OCI-LY1 (cell line): ENCODE results near the gene RC3H1.
"Not testable (repeated sequence)": the region's sequence is repeated elsewhere in the genome, so short reads cannot be mapped to it uniquely, and the experiment has no call there.

ENCODE experiments used
- H2AFZ ChIP-seq: fragments of 200-600 bp; sonication (generic), shearing (Covaris generic); 2 replicates; pipeline ENCODE4 v1.6.0; 2014; ENCODE audit warnings: antibody characterized with exemption, mild to moderate bottlenecking, low read length
- H3F3A ChIP-seq: fragments of 200-600 bp; sonication (generic), shearing (Covaris generic); 2 replicates; pipeline ENCODE4 v1.6.0; 2014; ENCODE audit warnings: mild to moderate bottlenecking, antibody characterized with exemption, low read length, moderate library complexity; ENCODE audit not compliant: insufficient read depth
- H3K27ac ChIP-seq: fragments of 200-600 bp; sonication (generic); 2 replicates; pipeline ENCODE4 v1.5.1; 2014; ENCODE audit warnings: low read length, mixed run types, mild to moderate bottlenecking, low read depth; ENCODE audit not compliant: poor library complexity, severe bottlenecking
- H3K27me3 ChIP-seq: fragments of 200-600 bp; sonication (generic); 2 replicates; pipeline ENCODE4 v1.6.0; 2014; ENCODE audit warnings: antibody characterized with exemption, mild to moderate bottlenecking, low read length, moderate library complexity; ENCODE audit not compliant: insufficient read depth
- H3K36me3 ChIP-seq: fragments of 200-600 bp; sonication (generic); 2 replicates; pipeline ENCODE4 v1.6.1; 2014; ENCODE audit warnings: mild to moderate bottlenecking, antibody characterized with exemption, low read length, moderate library complexity, mixed read lengths; ENCODE audit not compliant: insufficient read depth
- H3K4me1 ChIP-seq: fragments of 200-600 bp; sonication (generic); 2 replicates; pipeline ENCODE4 v1.5.1; 2014; ENCODE audit warnings: mild to moderate bottlenecking, low read length, moderate library complexity; ENCODE audit not compliant: insufficient read depth, severe bottlenecking
- H3K4me2 ChIP-seq: fragments of 200-600 bp; sonication (generic), shearing (Covaris generic); 2 replicates; pipeline ENCODE4 v1.6.1; 2014; ENCODE audit warnings: low read length
- H3K4me3 ChIP-seq: fragments of 200-600 bp; sonication (generic); 2 replicates; pipeline ENCODE4 v1.5.1; 2014; ENCODE audit warnings: low read length, low read depth, mild to moderate bottlenecking, mixed read lengths; ENCODE audit not compliant: poor library complexity, severe bottlenecking
- H3K79me2 ChIP-seq: fragments of 200-600 bp; shearing (Covaris generic); 2 replicates; pipeline ENCODE4 v1.6.1; 2016; ENCODE audit warnings: mixed run types, low read length, mixed read lengths; ENCODE audit not compliant: insufficient read depth
- H3K9ac ChIP-seq: fragments of 200-600 bp; sonication (generic), shearing (Covaris generic); 2 replicates; pipeline ENCODE4 v1.6.1; 2014; ENCODE audit warnings: mild to moderate bottlenecking, low read length, mixed read lengths
- H3K9me2 ChIP-seq: fragments of 200-600 bp; sonication (generic), shearing (Covaris generic); 2 replicates; pipeline ENCODE4 v1.6.1; 2014; ENCODE audit warnings: low read depth, mild to moderate bottlenecking, low read length, mixed read lengths
- H3K9me3 ChIP-seq: fragments of 200-600 bp; shearing (Covaris generic); 2 replicates; pipeline ENCODE4 v1.6.1; 2014; ENCODE audit warnings: low read length, mixed read lengths
- H4K20me1 ChIP-seq: fragments of 200-600 bp; sonication (generic), shearing (Covaris generic); 2 replicates; pipeline ENCODE4 v1.6.0; 2016; ENCODE audit warnings: mild to moderate bottlenecking, low read length; ENCODE audit not compliant: insufficient read depth
- EZH2 ChIP-seq: fragments of 200-600 bp; sonication (generic), shearing (Covaris generic); IDR thresholded peaks from 2 replicates; pipeline ENCODE4 v1.8.0; 2017; ENCODE audit warnings: borderline replicate concordance, mixed run types, mild to moderate bottlenecking, antibody characterized with exemption, low read length, moderate library complexity, mixed read lengths
- TF ChIP-seq, protein P1 (sequence below): fragments of 200-600 bp; sonication (generic), shearing (Covaris generic); IDR thresholded peaks from 2 replicates; pipeline ENCODE4 v1.5.1; 2017; ENCODE audit warnings: mild to moderate bottlenecking, antibody characterized with exemption, low read length, moderate library complexity, mixed read lengths

The RC3H1 gene

DNA sequence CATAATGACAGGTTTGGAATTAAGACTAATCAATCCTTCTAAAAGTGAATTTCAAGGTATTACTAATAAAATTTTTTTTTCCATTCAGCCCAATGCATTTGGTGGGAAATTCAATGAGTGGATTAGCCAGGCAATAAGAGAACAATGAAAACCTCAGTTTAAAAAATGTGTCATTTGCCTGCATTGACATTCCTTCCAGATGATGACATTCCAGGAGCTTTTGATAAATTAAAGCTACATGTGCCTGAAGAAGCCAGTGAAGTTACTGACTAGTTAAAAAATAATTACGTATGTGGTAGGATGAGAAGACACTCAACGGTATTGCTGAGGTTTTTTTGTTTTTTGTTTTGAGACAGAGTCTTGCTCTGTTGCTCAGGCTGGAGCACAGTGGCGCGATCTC is 37.9 kb upstream of the RC3H1 start:
- TF ChIP-seq EZH2: no peak
- TF ChIP-seq, protein P1, sequence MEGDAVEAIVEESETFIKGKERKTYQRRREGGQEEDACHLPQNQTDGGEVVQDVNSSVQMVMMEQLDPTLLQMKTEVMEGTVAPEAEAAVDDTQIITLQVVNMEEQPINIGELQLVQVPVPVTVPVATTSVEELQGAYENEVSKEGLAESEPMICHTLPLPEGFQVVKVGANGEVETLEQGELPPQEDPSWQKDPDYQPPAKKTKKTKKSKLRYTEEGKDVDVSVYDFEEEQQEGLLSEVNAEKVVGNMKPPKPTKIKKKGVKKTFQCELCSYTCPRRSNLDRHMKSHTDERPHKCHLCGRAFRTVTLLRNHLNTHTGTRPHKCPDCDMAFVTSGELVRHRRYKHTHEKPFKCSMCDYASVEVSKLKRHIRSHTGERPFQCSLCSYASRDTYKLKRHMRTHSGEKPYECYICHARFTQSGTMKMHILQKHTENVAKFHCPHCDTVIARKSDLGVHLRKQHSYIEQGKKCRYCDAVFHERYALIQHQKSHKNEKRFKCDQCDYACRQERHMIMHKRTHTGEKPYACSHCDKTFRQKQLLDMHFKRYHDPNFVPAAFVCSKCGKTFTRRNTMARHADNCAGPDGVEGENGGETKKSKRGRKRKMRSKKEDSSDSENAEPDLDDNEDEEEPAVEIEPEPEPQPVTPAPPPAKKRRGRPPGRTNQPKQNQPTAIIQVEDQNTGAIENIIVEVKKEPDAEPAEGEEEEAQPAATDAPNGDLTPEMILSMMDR: no peak
- Histone ChIP-seq H3F3A (no peaks in the 10 kb centered on the region), H3K27me3 (no peaks in the 10 kb centered on the region), H3K4me3 (no peak overlapping the region), H3K4me2 (no peak overlapping the region), H3K9me2 (no peaks in the 10 kb centered on the region), H3K36me3 (no peaks in the 10 kb centered on the region), H2AFZ (no peak overlapping the region), H3K79me2 (no peaks in the 10 kb centered on the region), H3K27ac (no peak overlapping the region), H3K9ac (no peak overlapping the region), H3K9me3 (no peaks in the 10 kb centered on the region), H4K20me1 (no peaks in the 10 kb centered on the region), H3K4me1 (no peaks in the 10 kb centered on the region)

DNA sequence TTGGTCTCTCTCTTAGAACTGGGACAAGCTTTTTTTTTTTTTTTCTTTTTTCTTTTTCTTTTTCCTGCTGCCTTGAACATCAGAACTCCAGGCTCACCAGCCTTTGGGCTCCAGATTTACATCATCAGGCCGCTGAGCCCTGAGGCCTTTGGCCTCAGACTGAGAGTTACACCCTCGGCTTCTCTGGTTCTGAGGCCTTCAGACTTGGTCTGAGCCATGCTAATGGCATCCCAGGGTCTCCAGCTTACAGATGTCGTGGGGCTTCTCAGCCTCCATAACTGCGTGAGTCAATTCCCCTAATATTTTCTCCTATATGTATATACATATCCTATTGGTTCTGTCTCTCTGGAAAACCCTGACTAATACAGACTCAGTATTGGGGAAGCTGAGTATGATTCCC is 36.5 kb upstream of the RC3H1 start:
- no peaks in the 10 kb centered on the region for H3K4me1 ChIP-seq
- H4K20me1 ChIP-seq: no peaks in the 10 kb centered on the region
- H3K9me3 ChIP-seq: no peaks in the 10 kb centered on the region
- H3K27me3 ChIP-seq: no peaks in the 10 kb centered on the region
- H3K9ac ChIP-seq: no peak overlapping the region
- no peak overlapping the region for H3K4me2 ChIP-seq
- H2AFZ ChIP-seq: no peak overlapping the region
- H3F3A ChIP-seq: no peaks in the 10 kb centered on the region
- no peak overlapping the region for H3K27ac ChIP-seq
- no peak overlapping the region for H3K4me3 ChIP-seq
- H3K79me2 ChIP-seq: no peaks in the 10 kb centered on the region
- no peaks in the 10 kb centered on the region for H3K36me3 ChIP-seq
- no peaks in the 10 kb centered on the region for H3K9me2 ChIP-seq
- TF ChIP-seq, protein P1: no peak
- no peak for TF ChIP-seq EZH2

DNA sequence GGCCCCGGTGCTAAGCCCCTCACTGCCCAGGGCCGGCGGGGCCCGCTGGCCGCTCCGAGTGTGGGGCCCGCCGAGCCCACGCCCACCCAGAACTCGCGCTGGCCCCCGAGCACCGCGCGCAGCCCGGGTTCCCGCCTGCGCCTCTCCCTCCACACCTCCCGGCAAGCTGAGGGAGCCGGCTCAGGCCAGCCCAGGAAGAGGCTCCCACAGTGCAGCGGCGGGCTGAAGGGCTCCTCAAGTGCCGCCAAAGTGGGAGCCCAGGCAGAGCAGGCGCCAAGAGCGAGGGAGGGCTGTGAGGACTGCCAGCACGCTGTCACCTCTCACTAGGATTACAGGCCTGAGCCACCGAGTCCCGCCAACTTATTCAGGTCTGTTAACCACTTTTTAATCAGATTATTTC is 34.5 kb upstream of the RC3H1 start:
- H3K9me2 ChIP-seq, H3K27me3 ChIP-seq, H3F3A ChIP-seq, H3K27ac ChIP-seq, H3K9ac ChIP-seq, H3K4me1 ChIP-seq, H3K9me3 ChIP-seq, H2AFZ ChIP-seq, H4K20me1 ChIP-seq, H3K4me2 ChIP-seq, H3K79me2 ChIP-seq, H3K36me3 ChIP-seq, H3K4me3 ChIP-seq: not testable (repeated sequence)

DNA sequence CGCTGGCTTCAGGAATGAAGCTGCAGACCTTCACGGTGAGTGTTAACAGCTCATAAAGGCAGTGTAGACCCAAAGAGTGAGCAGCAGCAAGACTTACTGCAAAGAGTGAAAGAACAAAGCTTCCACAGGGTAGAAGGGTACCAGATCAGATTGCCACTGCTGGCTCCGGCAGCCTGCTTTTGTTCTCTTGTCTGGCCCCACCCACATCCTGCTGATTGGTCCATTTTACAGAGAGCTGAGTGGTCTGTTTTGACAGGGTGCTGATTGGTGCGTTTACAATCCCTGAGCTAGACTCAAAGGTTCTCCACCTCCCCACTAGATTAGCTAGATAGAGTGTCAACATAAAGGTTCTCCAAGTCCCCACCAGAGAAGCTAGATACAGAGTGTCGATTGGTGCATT is 33.6 kb upstream of the RC3H1 start:
- H3K79me2 ChIP-seq, H3K9ac ChIP-seq, H3K4me1 ChIP-seq, H3K4me2 ChIP-seq, H3K27ac ChIP-seq, H3F3A ChIP-seq, H3K36me3 ChIP-seq, H4K20me1 ChIP-seq, H3K4me3 ChIP-seq, H3K9me2 ChIP-seq, H3K27me3 ChIP-seq, H3K9me3 ChIP-seq, H2AFZ ChIP-seq: not testable (repeated sequence)
